GM18502 (cell line): ENCODE data around the gene STAT4.

Source experiments
- ATAC-seq: cut with Tn5 transposase; IDR thresholded peaks from one replicate; pipeline ENCODE4 v1.9.1; 2021; ENCODE audit warnings: mild to moderate bottlenecking; ENCODE audit not compliant: unreplicated experiment, poor library complexity

The STAT4 gene, protein sequence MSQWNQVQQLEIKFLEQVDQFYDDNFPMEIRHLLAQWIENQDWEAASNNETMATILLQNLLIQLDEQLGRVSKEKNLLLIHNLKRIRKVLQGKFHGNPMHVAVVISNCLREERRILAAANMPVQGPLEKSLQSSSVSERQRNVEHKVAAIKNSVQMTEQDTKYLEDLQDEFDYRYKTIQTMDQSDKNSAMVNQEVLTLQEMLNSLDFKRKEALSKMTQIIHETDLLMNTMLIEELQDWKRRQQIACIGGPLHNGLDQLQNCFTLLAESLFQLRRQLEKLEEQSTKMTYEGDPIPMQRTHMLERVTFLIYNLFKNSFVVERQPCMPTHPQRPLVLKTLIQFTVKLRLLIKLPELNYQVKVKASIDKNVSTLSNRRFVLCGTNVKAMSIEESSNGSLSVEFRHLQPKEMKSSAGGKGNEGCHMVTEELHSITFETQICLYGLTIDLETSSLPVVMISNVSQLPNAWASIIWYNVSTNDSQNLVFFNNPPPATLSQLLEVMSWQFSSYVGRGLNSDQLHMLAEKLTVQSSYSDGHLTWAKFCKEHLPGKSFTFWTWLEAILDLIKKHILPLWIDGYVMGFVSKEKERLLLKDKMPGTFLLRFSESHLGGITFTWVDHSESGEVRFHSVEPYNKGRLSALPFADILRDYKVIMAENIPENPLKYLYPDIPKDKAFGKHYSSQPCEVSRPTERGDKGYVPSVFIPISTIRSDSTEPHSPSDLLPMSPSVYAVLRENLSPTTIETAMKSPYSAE

DNA sequence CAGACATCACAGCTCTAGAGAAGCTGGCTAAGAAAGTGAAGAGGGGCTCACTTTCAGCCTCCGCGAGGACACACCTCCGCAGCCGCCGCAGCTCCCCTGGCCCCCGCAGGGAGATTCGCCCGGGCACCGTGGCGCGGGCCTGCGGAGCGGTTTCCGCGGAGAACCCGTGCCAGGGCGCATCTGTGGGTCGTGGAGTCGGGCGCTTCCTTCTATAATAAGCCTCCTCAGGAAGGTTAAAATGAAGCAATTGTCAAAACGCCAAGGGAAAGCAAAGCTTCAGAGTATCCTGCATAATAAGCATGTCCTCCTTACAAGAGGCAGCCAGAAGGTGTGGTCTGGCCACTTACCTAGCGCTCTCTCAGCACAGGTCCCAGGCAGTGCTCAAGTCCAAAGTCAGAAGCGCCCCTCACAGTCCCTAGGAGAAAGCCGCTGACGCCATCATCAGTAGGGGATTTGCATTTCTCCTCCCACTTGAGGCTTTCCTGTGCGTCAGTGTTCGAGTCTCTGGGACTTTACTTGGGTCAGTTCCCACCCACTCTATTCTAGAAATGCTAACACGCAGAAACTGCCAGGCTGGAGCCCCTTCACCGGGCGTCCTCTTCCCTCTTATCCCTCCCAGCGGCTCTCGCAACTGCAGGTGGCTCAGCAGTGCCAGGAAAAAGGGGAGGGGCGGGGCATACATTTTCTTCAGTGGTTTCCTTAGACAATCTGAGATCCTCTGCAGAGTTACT lies at the start of gene STAT4:
Gene STAT4 (minus strand): TSS at position 395 of the 731 bp plus-strand sequence. CDS start 2,791 bp downstream, outside the sequence.
- peak; percentile 90 for ATAC-seq

DNA sequence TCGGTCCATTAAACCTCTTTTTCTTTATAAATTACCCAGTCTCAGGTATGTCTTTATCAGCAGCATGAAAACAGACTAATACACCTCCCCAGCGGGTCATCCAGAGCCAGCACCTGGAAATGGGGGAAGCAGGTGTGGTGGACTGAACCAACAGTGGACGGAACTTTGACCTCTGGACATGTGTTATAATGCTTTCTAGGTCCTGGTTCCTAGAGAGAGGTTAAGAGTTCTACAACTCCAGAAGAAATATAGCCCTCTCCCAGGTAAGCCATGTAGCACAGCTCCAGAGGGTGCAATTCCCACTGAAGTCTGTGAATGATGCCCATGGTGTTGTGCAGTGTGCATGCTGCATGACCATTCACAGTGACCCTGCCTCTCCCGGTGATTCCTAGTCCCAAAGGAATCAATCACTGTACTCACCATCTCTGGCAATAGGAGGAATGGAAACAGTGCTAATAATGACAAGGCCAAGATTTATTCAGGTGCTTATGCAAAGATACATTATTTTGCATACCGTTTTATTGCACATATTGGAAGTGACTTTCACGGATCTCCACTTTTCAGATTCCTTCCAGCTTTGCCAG lies 49.2 kb upstream of the STAT4 start:
- no peak for ATAC-seq

DNA sequence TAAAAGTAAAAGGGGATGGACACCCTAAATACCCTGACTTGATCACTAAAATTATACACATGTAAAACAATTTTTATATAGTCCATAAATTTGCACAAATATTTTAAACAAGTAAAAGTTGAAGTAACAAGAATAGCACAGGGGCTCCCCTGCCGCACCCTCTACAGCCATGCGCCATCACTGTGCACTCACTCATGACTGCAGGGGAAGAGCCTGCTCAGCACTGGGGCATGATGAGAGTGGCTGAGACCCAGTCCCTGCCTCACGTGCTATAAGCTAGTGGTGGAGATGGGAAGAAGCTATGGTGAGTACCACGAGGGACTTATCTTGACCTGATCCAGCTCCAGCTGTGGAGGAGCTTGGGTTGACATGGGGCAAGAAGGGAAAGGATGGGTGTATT lies 47.5 kb upstream of the STAT4 start:
- ATAC-seq, result no peak

DNA sequence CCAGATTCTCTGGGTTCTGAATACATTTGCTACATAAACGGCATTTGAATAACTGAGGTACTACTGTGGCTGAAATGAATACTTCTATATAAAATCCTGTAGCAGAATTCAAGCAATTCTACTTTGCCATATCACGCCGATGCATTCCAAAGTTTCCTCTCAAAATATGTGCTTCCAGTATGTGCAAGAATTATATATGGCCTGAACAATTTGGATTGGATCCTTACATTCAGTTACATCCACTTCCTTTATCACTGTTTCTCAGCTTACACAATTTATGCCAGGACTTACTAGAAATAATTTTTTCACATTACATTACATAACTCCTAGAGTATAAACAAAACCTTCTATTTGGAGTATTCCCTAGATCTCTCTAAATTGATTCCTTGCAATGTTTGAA lies 46.3 kb upstream of the STAT4 start:
- ATAC-seq, result no peak

DNA sequence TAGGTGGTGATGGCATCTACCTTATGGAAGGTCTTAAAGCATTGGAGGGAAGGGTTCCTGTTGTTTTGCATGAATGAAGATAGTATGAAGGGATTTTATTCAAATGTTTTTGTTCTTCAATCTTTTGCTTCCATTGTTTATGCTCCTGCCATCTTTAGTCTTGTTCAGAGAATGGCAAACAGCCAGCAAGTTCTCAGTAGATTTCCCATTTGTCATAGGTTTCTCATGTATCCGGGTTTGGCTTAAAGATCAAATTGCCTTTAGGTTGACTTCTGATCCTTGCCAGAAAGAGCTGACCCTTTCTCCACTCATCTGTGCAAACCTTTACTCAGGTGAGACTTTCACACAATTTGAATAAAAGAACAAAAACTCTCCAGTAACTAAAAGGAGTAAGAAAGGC lies 44.2 kb upstream of the STAT4 start:
- no peak for ATAC-seq

DNA sequence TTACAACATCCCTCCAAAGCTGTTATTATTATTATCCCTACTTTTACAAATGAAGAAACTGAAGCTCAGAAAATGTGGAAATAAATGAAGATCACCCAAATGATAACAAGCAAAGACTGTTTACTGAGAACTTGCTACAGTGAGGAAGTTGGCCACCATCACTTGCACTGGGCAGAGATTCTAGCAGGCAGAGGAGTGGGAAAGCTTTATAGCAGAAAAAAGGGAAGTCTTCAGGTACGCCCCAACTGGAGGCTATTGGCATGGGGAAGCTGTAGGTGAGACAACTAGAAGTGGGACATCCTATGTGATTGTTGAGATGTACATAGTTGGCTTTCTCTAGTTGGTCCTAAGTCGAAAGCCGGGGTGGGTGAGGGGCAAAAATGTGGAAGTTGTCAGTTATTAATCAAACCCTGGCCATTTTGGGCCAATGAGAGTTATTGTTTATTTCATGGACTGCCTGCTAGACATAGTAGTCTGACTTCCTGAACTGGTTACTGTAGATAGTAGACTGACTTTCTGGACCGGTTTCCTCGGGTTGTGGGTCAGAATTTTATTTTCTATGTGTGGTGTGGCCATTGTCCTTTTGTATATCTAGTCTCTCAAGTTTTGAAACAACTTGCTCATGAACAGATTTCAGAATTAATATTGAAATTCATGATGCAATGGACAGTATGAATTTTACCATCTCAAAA lies 40.2 kb upstream of the STAT4 start:
- ATAC-seq, result no peak

DNA sequence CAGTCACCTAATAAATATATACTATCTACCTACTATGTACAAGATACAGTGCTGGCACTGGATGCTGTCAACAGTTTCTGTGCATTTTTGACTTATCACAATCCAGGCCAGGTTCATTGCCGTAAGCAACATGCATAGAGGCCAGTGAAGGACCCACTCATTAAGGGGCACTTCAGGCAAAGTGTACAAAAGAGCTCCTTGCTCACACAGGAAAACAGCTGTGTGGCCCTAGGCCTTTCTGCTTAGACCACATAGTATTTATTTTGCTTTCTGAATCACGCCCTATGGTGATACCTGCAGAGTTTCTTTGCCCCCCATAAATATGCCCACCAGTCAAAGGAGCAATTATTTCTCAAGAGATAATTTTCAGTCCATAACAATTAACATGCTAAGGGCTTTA lies 39.6 kb upstream of the STAT4 start:
- no peak for ATAC-seq

DNA sequence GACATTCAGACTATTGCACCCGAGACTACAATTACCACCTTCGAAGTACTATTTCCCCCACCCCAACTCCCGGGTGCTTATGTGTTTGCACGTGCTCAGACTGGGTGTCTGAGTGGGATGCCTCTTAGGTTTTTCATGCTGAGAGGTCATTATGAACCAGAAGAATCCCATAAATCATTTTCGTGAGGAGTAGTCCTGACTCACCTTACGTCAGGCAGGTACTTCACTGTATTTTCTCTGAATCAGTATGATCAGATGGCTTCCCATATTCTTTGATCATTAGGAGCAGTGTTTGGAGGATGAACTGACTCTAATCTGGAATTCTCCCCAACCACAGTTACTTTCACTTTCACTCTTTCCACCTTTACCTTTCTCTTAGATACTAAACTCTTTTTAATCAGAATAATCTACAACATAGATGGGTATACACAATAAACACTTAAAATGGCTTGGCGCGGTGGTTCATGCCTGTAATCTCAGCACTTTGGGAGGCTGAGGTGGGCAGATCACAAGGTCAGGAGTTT lies 38.4 kb upstream of the STAT4 start:
- no peak for ATAC-seq

DNA sequence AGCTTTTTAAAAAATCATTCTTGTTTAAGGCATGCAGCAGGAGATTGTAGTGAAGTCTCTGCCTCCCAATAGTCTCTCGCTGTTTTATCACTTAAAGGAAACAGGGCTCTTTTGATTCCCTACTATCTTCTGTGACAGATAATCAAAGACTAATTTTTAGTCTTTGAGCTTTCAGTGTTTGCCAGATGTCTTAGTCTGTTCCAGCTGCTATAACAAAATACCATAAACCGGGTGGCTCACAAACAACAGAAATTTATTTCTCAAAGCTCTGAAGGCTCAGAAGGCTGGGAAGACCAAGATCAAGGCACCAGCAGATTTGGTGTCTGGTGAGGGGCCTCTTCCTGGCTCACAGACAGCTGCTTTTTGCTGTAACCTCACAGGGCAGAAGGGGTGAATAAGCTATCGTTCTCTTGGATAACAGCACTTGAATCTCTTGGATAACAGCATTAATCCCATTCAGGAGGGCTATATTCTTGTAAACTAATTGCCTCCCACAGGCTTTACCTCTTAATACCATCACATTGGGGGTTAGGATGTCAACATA lies 37.8 kb upstream of the STAT4 start:
- ATAC-seq, result no peak

DNA sequence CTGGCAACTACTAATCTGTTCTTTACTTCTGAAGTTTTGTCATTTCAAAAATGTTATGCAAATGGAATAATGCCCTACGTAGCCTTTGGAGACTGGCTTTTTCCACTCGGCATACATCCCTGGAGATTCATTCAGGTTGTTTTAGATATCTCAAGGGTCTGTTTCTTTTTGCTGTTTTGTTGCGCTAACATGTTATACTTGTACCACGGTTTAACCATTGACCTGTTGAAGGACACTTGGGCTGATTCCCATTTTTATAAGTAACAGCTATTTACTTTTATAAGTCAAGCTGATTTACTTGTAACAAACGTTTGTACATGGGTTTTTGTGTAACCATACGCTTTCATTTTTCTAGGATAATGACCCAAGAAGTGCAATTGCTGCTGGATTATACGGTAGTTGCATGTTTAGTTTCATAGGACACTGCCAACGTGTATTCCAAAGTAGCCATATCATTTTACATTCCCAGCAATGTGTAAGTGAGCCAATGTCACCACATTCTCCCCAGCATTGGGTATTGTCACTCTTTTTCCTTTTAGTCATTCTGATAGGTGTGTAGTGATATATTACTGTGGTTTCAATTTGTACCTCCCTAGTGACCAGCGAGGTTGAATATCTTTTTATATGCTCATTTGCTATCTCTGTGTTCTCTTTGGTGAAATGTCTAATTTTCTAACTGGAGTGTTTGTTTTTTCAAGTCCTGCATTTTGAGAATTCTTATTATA lies 36.5 kb upstream of the STAT4 start:
- ATAC-seq, result no peak

DNA sequence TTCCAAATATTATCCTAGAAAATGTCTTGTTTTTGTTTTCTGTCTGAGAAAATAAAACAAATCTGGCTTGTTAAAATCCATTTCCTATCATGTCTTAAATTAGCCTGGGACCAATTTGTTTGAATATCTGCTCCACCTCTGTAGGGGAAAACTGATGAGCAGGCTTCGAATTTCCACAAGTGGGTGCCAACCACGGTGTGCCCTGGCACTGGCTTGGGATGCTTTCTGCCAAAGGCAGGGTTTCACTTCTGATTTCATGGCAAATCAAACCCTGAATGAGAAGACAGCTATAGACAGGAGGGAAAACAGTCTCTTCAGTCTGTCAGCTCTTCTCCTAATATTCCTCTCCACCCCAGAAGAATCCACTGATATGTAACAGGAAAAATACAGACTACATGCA lies 33.7 kb upstream of the STAT4 start:
- no peak for ATAC-seq

DNA sequence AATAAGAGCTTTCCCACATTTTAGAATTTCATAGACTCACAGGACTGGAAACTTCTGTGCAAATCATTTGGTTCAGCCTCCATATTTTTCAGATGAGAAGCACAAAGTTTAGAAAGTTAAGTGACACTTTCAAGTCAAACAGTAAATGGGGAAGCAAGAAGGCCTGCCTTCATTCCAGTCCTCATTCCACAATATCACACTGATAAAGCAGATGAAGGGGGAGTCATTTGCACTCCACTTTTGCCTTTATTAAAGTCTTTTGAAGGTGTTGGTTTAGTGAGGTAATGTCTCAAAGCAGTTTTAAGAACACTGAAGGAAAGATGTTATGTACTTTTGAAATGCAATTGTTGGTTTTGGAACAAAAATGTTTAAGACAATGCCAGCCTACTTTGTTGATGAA lies 32.7 kb upstream of the STAT4 start:
- no peak for ATAC-seq

DNA sequence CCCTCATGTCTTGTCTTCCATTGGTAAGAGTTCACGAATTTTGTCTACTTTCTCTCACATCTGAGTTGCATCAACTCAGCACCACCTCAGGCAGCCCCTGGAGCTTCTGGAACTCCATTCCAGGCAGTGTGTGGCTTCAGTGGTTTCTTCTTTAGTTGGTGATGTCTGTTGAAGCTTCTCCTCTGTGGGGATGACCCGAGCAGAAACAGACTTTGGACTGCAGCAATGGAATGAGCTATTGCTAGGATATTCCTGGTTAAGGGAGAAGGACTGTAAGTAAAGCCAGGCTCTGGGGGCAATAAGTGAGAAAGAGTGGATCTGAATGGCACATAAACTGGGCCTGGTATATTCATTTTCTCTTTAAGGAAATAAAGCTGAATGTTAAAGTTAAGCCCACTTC lies 32.3 kb upstream of the STAT4 start:
- ATAC-seq, result no peak

DNA sequence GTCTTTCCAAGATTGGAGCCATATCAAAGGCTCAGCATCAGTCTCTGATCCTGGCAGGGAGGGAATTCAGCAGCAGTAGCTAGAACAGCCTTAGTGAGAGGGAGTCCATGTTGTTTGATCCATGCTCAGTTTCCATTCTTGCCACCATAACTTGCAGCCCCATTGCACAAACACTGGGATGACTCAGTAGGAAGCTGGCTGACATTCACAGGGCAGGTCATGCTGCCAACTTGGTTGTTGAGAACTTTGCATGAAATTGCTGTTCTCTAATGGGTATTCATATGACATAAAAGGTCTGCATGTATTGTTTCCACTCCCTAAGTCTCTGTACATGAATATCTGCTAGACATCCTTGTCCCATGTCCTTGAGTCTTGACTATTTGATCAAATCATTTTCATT lies 29.9 kb upstream of the STAT4 start:
- ATAC-seq, result no peak

DNA sequence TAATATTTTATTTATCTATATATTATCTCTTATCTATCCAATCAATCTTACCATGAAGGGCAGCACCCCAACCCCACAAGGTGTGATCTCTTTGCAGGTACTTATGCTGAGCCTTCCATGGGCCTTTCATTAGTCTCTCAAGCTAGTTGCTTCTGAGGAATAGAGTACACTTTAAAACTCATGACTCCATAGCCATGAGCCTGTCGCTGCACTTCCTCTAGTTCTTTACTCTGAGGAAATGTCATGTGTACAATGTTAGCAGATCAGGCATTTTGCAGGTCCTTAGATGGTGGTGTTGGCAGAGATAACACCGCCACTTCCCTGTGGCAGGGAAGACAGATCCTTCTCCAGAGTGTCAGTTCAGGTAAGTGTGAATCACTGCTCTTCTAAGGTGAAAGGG lies 29.5 kb upstream of the STAT4 start:
- no peak for ATAC-seq

DNA sequence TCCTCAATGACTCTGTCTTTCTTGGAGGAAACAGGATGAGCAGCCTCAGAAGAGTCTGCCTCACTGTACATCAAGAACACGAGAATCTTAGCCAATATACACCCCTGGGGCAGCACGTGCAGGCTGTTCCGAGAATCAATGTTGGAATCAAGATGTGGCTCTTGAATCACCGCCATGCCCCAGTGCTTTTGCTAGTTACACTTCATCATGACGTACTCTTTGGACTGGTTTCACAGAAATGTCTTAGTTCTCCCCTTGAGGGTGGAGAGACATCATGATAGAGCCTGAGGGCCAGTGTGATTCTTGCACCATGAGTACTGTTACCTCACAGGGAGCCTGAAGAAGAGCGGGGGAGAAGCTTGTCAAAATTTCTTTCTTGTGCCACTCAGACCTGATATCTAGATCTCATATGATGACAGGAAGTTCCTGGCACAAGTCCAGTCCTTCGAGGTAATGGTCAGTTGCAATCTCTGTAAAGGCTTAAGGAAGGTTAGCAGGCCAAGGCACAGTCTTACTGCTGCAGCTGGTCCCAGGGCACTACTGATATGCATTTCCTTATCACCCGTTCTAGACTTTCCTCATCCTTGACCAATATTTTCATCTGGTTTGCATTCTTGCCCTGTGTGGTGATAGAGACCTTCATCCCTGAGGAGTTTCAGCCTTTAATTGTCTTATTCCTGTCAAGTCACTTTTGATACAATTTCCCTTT lies 28.2 kb upstream of the STAT4 start:
- ATAC-seq, result no peak

DNA sequence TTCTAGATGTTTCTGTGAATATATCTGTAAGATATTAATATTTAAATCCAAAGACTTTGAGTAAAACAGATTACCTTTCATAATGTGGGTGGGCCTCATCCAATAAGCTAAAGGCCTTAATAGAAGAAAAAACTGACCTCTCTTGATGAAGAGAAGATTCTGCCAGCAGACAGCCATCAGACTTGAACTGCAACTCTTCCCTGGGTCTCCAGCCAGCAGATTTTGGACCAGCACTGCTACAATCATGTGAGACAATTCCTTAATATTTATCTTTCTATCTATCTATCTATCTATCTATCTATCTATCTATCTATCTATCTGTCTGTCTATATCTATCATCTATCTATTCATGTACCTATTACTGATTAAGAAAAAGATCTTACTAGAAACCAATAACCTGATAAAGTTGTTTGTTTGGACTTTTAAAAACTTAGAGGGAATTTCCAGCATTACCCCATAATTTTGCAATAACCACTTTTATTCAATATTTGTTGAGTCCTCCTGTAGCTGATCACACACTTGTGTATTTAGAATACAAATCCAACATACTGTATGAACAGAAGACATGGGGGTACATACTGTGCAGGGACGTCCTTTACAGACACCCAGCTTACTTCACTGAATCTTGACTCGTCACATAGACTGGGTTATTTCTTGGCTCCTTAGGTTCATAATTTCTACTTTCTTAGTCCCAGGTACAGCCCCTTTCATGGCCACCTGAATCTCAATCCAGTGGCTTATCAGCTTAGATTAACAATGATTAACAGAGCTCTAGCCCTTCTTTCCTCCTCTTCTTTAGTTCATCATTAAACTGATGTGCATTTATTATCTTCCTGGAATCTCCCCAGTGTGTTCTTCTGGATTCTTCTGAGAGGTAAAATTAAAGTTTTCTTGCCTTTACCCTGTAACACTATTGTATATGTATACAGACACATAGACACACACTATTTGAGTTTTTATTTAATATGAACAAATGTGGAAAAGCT lies 27.2 kb upstream of the STAT4 start:
- ATAC-seq, result no peak
